A549 treated with dexamethasone at 1 μM for 4 hours (cell line): Measurements from ENCODE around the gene OSBP. TPM values are rescaled to one million over a fixed set of nuclear protein-coding genes. Genes with fewer than 3 reads are reported as not detected.

Experiments
- total RNA-seq: library from RNA; stranded (reverse); fragments of 200-300 nt; extraction: Qiagen RNA extraction; gene quantifications from 5 replicates; pipeline ENCODE4 v1.2.3, GENCODE V29; 2022

The OSBP gene
- 29.6 to 38.8 TPM (median 34.0 TPM) in 5 replicates for total RNA-seq

GRCh38 chr11:59615637-59616395 is at the start of gene OSBP:
Gene OSBP, minus strand, starts transcription at chr11:59615774. Its CDS starts 110 bp downstream, at chr11:59615664.

Other genes starting within 250 kb of the OSBP start
- not detected in 5 replicates for gene OR5A2, start 189.4 kb downstream of the OSBP start, total RNA-seq
- gene OR5A1, start 179.3 kb downstream of the OSBP start, total RNA-seq, result not detected in 5 replicates
- not detected in 5 replicates for gene OR4D6, start 158.8 kb downstream of the OSBP start, total RNA-seq
- gene OR4D10, start 142.5 kb downstream of the OSBP start, total RNA-seq, result not detected in 5 replicates
- not detected in 5 replicates for gene OR4D11, start 112.2 kb downstream of the OSBP start, total RNA-seq
- not detected in 5 replicates for gene OR4D9, start 104.2 kb downstream of the OSBP start, total RNA-seq
- gene PATL1, start 53.3 kb upstream of the OSBP start, total RNA-seq, result 44.5 to 55.4 TPM (median 52.3 TPM) in 5 replicates
- gene OR10V1, start 98.1 kb upstream of the OSBP start, total RNA-seq, result not detected in 5 replicates
- 17.6 to 24.9 TPM (median 22.8 TPM) in 5 replicates for gene STX3, start 139.6 kb upstream of the OSBP start, total RNA-seq
- 61.1 to 68.2 TPM (median 66.5 TPM) in 5 replicates for gene MRPL16, start 195.0 kb upstream of the OSBP start, total RNA-seq
- gene CBLIF, start 229.7 kb upstream of the OSBP start, total RNA-seq, result not detected in 5 replicates